B cell (primary cell): ENCODE measurements around the gene TAS2R39.

ENCODE experiments used
- CTCF ChIP-seq: fragments of 200-600 bp; IDR thresholded peaks from one replicate; pipeline ENCODE4 v1.8.0; 2022; ENCODE audit warnings: antibody characterized with exemption, mild to moderate bottlenecking
- EZH2 ChIP-seq: IDR thresholded peaks from 2 replicates; pipeline ENCODE4 v1.6.1; 2012; ENCODE audit warnings: borderline replicate concordance, low read depth, mild to moderate bottlenecking, moderate library complexity, low read length; ENCODE audit not compliant: insufficient read depth, poor library complexity, severe bottlenecking

- TF ChIP-seq CTCF (no peak), EZH2 (no peak)
Measured at GRCh38 chr7:143203386-143203785, 20.2 kb downstream of the TAS2R39 start.
